ENCODE data around the gene FZD10. TPM values are rescaled to one million over a fixed set of nuclear protein-coding genes. Genes with fewer than 3 reads are reported as not detected.

FZD10 gene
- total RNA-seq (not detected), total RNA-seq (0 reads per million in 2 donors)

- ATAC-seq (no peak), DNase-seq (no peak)
- no peak within 1 kb of the TSS for H3K27ac Mint-ChIP-seq
- no peaks in the 10 kb centered on the region for H3K9me3 ChIP-seq (ENCODE audit: control insufficient read depth, low read length, poor library complexity, severe bottlenecking)
- no peak within 1 kb of the TSS for H3K4me3 Mint-ChIP-seq
- H3K27me3 Mint-ChIP-seq = peaks cover 18% of the 10 kb centered on the region
- H3K36me3 Mint-ChIP-seq (ENCODE audit: low read depth) = no peaks in the 10 kb centered on the region
- H3K4me1 Mint-ChIP-seq = no peaks in the 10 kb centered on the region
These were observed at the start of gene FZD10 for GRCh38 chr12:130162267-130162666. FZD10 (plus strand) TSS chr12:130162464; CDS start chr12:130162943, 479 bp downstream.

GRCh38 chr12:130114952-130115351 is 47.3 kb upstream of the FZD10 start:
- ATAC-seq = no peak

GRCh38 chr12:130115646-130116045 is 46.6 kb upstream of the FZD10 start:
- peaks cover 3% of the 10 kb centered on the region for H3K36me3 Mint-ChIP-seq (ENCODE audit: low read depth)
- peaks cover 5% of the 10 kb centered on the region for H3K27me3 Mint-ChIP-seq
- H3K27ac Mint-ChIP-seq = no peak overlapping the region
- ATAC-seq = no peak
- H3K4me1 Mint-ChIP-seq = no peaks in the 10 kb centered on the region
- no peaks in the 10 kb centered on the region for H3K9me3 ChIP-seq (ENCODE audit: control insufficient read depth, low read length, poor library complexity, severe bottlenecking)
- H3K4me3 Mint-ChIP-seq = no peak overlapping the region
- DNase-seq = no peak

More at GRCh38 chr12:130114952-130115351, 47.3 kb upstream of the FZD10 start:
- Mint-ChIP-seq H3K36me3 (ENCODE audit: low read depth) (peaks cover 3% of the 10 kb centered on the region), H3K4me3 (no peak overlapping the region), H3K27me3 (peaks cover 5% of the 10 kb centered on the region), H3K4me1 (no peaks in the 10 kb centered on the region), H3K27ac (no peak overlapping the region)
- no peaks in the 10 kb centered on the region for H3K9me3 ChIP-seq (ENCODE audit: control insufficient read depth, low read length, poor library complexity, severe bottlenecking)
- no peak for DNase-seq

- Mint-ChIP-seq H3K27ac (no peak overlapping the region), H3K36me3 (ENCODE audit: low read depth) (peaks cover 3% of the 10 kb centered on the region), H3K4me3 (no peak overlapping the region), H3K4me1 (no peaks in the 10 kb centered on the region), H3K27me3 (peaks cover 5% of the 10 kb centered on the region)
- H3K9me3 ChIP-seq (ENCODE audit: control insufficient read depth, low read length, poor library complexity, severe bottlenecking) = no peaks in the 10 kb centered on the region
- ATAC-seq (no peak), DNase-seq (no peak)
These were observed 45.5 kb upstream of the FZD10 start for GRCh38 chr12:130116791-130117190.

- H3K27me3 Mint-ChIP-seq = peaks cover under 1% of the 10 kb centered on the region
- ATAC-seq (no peak), DNase-seq (no peak)
- H3K27ac Mint-ChIP-seq = no peak overlapping the region
- peaks cover 3% of the 10 kb centered on the region for H3K36me3 Mint-ChIP-seq (ENCODE audit: low read depth)
- no peaks in the 10 kb centered on the region for H3K4me1 Mint-ChIP-seq
- no peak overlapping the region for H3K4me3 Mint-ChIP-seq
- no peaks in the 10 kb centered on the region for H3K9me3 ChIP-seq (ENCODE audit: control insufficient read depth, low read length, poor library complexity, severe bottlenecking)
These were observed 45.0 kb upstream of the FZD10 start for GRCh38 chr12:130117233-130117632.

GRCh38 chr12:130117701-130118100 is 44.6 kb upstream of the FZD10 start:
- Mint-ChIP-seq H3K4me1 (no peaks in the 10 kb centered on the region), H3K27me3 (no peaks in the 10 kb centered on the region), H3K4me3 (no peak overlapping the region), H3K36me3 (ENCODE audit: low read depth) (peaks cover 3% of the 10 kb centered on the region), H3K27ac (no peak overlapping the region)
- ATAC-seq = no peak
- H3K9me3 ChIP-seq (ENCODE audit: control insufficient read depth, low read length, poor library complexity, severe bottlenecking) = no peaks in the 10 kb centered on the region
- DNase-seq = no peak

GRCh38 chr12:130118181-130118580 is 44.1 kb upstream of the FZD10 start:
- no peaks in the 10 kb centered on the region for H3K27me3 Mint-ChIP-seq
- H3K9me3 ChIP-seq (ENCODE audit: control insufficient read depth, low read length, poor library complexity, severe bottlenecking) = no peaks in the 10 kb centered on the region
- H3K4me1 Mint-ChIP-seq = no peaks in the 10 kb centered on the region
- no peak overlapping the region for H3K27ac Mint-ChIP-seq
- peaks cover 3% of the 10 kb centered on the region for H3K36me3 Mint-ChIP-seq (ENCODE audit: low read depth)
- no peak for DNase-seq
- H3K4me3 Mint-ChIP-seq = no peak overlapping the region
- no peak for ATAC-seq

GRCh38 chr12:130119241-130119861 is 42.9 kb upstream of the FZD10 start:
- no peaks in the 10 kb centered on the region for H3K27me3 Mint-ChIP-seq
- H3K9me3 ChIP-seq (ENCODE audit: control insufficient read depth, low read length, poor library complexity, severe bottlenecking) = no peaks in the 10 kb centered on the region
- no peak for ATAC-seq
- DNase-seq = no peak
- H3K4me1 Mint-ChIP-seq = no peaks in the 10 kb centered on the region
- H3K27ac Mint-ChIP-seq = no peak overlapping the region
- no peaks in the 10 kb centered on the region for H3K36me3 Mint-ChIP-seq (ENCODE audit: low read depth)
- H3K4me3 Mint-ChIP-seq = no peak overlapping the region

GRCh38 chr12:130120012-130120805 is 42.1 kb upstream of the FZD10 start:
- H3K27me3 Mint-ChIP-seq = no peaks in the 10 kb centered on the region
- H3K27ac Mint-ChIP-seq = no peak overlapping the region
- DNase-seq (no peak), ATAC-seq (no peak)
- no peaks in the 10 kb centered on the region for H3K36me3 Mint-ChIP-seq (ENCODE audit: low read depth)
- no peaks in the 10 kb centered on the region for H3K9me3 ChIP-seq (ENCODE audit: control insufficient read depth, low read length, poor library complexity, severe bottlenecking)
- no peak overlapping the region for H3K4me3 Mint-ChIP-seq
- H3K4me1 Mint-ChIP-seq = no peaks in the 10 kb centered on the region

GRCh38 chr12:130121226-130122000 is 40.9 kb upstream of the FZD10 start:
- ATAC-seq = no peak
- H3K36me3 Mint-ChIP-seq (ENCODE audit: low read depth) = no peaks in the 10 kb centered on the region

GRCh38 chr12:130122356-130122755 is 39.9 kb upstream of the FZD10 start:
- Mint-ChIP-seq H3K27ac (no peak overlapping the region), H3K4me3 (no peak overlapping the region), H3K27me3 (no peaks in the 10 kb centered on the region), H3K36me3 (ENCODE audit: low read depth) (no peaks in the 10 kb centered on the region), H3K4me1 (no peaks in the 10 kb centered on the region)
- H3K9me3 ChIP-seq (ENCODE audit: control insufficient read depth, low read length, poor library complexity, severe bottlenecking) = no peaks in the 10 kb centered on the region
- ATAC-seq (no peak), DNase-seq (no peak)

More at GRCh38 chr12:130121226-130122000, 40.9 kb upstream of the FZD10 start:
- Mint-ChIP-seq H3K4me3 (no peak overlapping the region), H3K27me3 (no peaks in the 10 kb centered on the region), H3K27ac (no peak overlapping the region), H3K4me1 (no peaks in the 10 kb centered on the region)
- no peak for DNase-seq
- no peaks in the 10 kb centered on the region for H3K9me3 ChIP-seq (ENCODE audit: control insufficient read depth, low read length, poor library complexity, severe bottlenecking)

- Mint-ChIP-seq H3K4me1 (no peaks in the 10 kb centered on the region), H3K27me3 (no peaks in the 10 kb centered on the region), H3K4me3 (no peak overlapping the region), H3K27ac (no peak overlapping the region), H3K36me3 (ENCODE audit: low read depth) (no peaks in the 10 kb centered on the region)
- no peaks in the 10 kb centered on the region for H3K9me3 ChIP-seq (ENCODE audit: control insufficient read depth, low read length, poor library complexity, severe bottlenecking)
- ATAC-seq (no peak), DNase-seq (no peak)
These were observed 38.2 kb upstream of the FZD10 start for GRCh38 chr12:130124106-130124505.

- no peaks in the 10 kb centered on the region for H3K9me3 ChIP-seq (ENCODE audit: control insufficient read depth, low read length, poor library complexity, severe bottlenecking)
- no peak for DNase-seq
- Mint-ChIP-seq H3K4me1 (no peaks in the 10 kb centered on the region), H3K27me3 (no peaks in the 10 kb centered on the region), H3K4me3 (no peak overlapping the region), H3K27ac (no peak overlapping the region), H3K36me3 (ENCODE audit: low read depth) (no peaks in the 10 kb centered on the region)
- ATAC-seq = no peak
These were observed 37.5 kb upstream of the FZD10 start for GRCh38 chr12:130124605-130125244.
